Measurements from ENCODE around the gene TIMD4.
A peak's percentile ranks its signal among the peaks of the same experiment; 100 is the strongest.

TIMD4 gene

GRCh38 chr5:156920861-156921431 lies 42.1 kb downstream of the TIMD4 start:
- DNase-seq (ENCODE audit: low spot score): no peak

- no peak for DNase-seq (ENCODE audit: low spot score)
Measured at GRCh38 chr5:156920042-156920860, 42.8 kb downstream of the TIMD4 start.

GRCh38 chr5:156918311-156918845 lies 44.6 kb downstream of the TIMD4 start:
- no peak for DNase-seq (ENCODE audit: low spot score)

- DNase-seq (ENCODE audit: low spot score): no peak
Measured at GRCh38 chr5:156914371-156914737, 48.7 kb downstream of the TIMD4 start.

GRCh38 chr5:156913719-156914370 lies 49.2 kb downstream of the TIMD4 start:
- DNase-seq (ENCODE audit: low spot score): peak; percentile 49

GRCh38 chr5:156913355-156913718 lies 49.7 kb downstream of the TIMD4 start:
- DNase-seq (ENCODE audit: low spot score): no peak

- no peak for DNase-seq (ENCODE audit: low spot score)
Measured at GRCh38 chr5:156912869-156913268, 50.2 kb downstream of the TIMD4 start.

- no peak for DNase-seq (ENCODE audit: low spot score)
Measured at GRCh38 chr5:156909180-156909579, 53.8 kb downstream of the TIMD4 start.

GRCh38 chr5:156907667-156908066 lies 55.4 kb downstream of the TIMD4 start:
- no peak for DNase-seq (ENCODE audit: low spot score)

GRCh38 chr5:156906807-156907206 lies 56.2 kb downstream of the TIMD4 start:
- DNase-seq (ENCODE audit: low spot score): no peak

- DNase-seq (ENCODE audit: low spot score): no peak
Measured at GRCh38 chr5:156896546-156896945, 66.5 kb downstream of the TIMD4 start.

- no peak for DNase-seq (ENCODE audit: low spot score)
Measured at GRCh38 chr5:156893517-156893916, 69.5 kb downstream of the TIMD4 start.

- DNase-seq (ENCODE audit: low spot score): no peak
Measured at GRCh38 chr5:156892864-156893263, 70.2 kb downstream of the TIMD4 start.

GRCh38 chr5:156892223-156892622 lies 70.8 kb downstream of the TIMD4 start:
- no peak for DNase-seq (ENCODE audit: low spot score)

- no peak for DNase-seq (ENCODE audit: low spot score)
Measured at GRCh38 chr5:156888520-156888919, 74.5 kb downstream of the TIMD4 start.

- no peak for DNase-seq (ENCODE audit: low spot score)
Measured at GRCh38 chr5:156883316-156883875, 79.6 kb downstream of the TIMD4 start.

GRCh38 chr5:156879665-156880285 lies 83.3 kb downstream of the TIMD4 start:
- DNase-seq (ENCODE audit: low spot score): no peak

GRCh38 chr5:156871212-156871611 lies 91.8 kb downstream of the TIMD4 start:
- no peak for DNase-seq (ENCODE audit: low spot score)

GRCh38 chr5:156870498-156870839 lies 92.6 kb downstream of the TIMD4 start:
- no peak for DNase-seq (ENCODE audit: low spot score)
